ENCODE results near the gene CDKL2.

- TF ChIP-seq, protein P1, sequence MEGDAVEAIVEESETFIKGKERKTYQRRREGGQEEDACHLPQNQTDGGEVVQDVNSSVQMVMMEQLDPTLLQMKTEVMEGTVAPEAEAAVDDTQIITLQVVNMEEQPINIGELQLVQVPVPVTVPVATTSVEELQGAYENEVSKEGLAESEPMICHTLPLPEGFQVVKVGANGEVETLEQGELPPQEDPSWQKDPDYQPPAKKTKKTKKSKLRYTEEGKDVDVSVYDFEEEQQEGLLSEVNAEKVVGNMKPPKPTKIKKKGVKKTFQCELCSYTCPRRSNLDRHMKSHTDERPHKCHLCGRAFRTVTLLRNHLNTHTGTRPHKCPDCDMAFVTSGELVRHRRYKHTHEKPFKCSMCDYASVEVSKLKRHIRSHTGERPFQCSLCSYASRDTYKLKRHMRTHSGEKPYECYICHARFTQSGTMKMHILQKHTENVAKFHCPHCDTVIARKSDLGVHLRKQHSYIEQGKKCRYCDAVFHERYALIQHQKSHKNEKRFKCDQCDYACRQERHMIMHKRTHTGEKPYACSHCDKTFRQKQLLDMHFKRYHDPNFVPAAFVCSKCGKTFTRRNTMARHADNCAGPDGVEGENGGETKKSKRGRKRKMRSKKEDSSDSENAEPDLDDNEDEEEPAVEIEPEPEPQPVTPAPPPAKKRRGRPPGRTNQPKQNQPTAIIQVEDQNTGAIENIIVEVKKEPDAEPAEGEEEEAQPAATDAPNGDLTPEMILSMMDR (IDR thresholded peaks at IDR 0.05) = no peak
- no peak for TF ChIP-seq POLR2A (IDR thresholded peaks at IDR 0.05)
Observed at GRCh38 chr4:75544870-75545269, 85.5 kb downstream of the CDKL2 start.

Measured in testis (tissue), 2 donors.